Measurements from ENCODE around the gene PGLYRP3.

- TF ChIP-seq GATA2 (IDR thresholded peaks at IDR 0.05; ENCODE audit: low read depth, low read length) (no peak), GATA3 (IDR thresholded peaks at IDR 0.05; ENCODE audit: low read depth, low read length) (no peak)
These were observed 31.3 kb upstream of the PGLYRP3 start for GRCh38 chr1:153343811-153344717.

Measured in SH-SY5Y (cell line).